Trophoblast cell (in vitro differentiated cells and primary cell): ENCODE data around the gene ANO6.

Experiments
- DNase-seq, 2 donors: peaks; one replicate each; pipeline ENCODE4 v3.0.0-alpha.2; 2016
- H2AFZ ChIP-seq: 2 replicates; pipeline ENCODE4 v1.6.1; 2013; ENCODE audit warnings: low read length, moderate library complexity, mild to moderate bottlenecking; ENCODE audit not compliant: insufficient read depth, poor library complexity
- H2AK5ac ChIP-seq: 2 replicates; pipeline ENCODE4 v1.6.1; 2013; ENCODE audit warnings: mild to moderate bottlenecking, low read length
- H2BK120ac ChIP-seq: 2 replicates; pipeline ENCODE4 v1.6.1; 2013; ENCODE audit warnings: low read length, mild to moderate bottlenecking, moderate library complexity; ENCODE audit not compliant: insufficient read depth, poor library complexity
- H2BK12ac ChIP-seq: 2 replicates; pipeline ENCODE4 v1.6.1; 2013; ENCODE audit warnings: mild to moderate bottlenecking, low read length, moderate library complexity
- H2BK5ac ChIP-seq: 2 replicates; pipeline ENCODE4 v1.6.1; 2013; ENCODE audit warnings: low read length, low read depth, moderate library complexity, mild to moderate bottlenecking; ENCODE audit not compliant: poor library complexity
- H3K14ac ChIP-seq: 2 replicates; pipeline ENCODE4 v1.6.1; 2013; ENCODE audit warnings: mild to moderate bottlenecking, low read length
- H3K18ac ChIP-seq: 2 replicates; pipeline ENCODE4 v1.6.1; 2013; ENCODE audit warnings: mild to moderate bottlenecking, low read length
- H3K23ac ChIP-seq: 2 replicates; pipeline ENCODE4 v1.6.1; 2013; ENCODE audit warnings: low read length
- H3K27ac ChIP-seq: 2 replicates; pipeline ENCODE4 v1.5.1; 2013; ENCODE audit warnings: low read depth, mild to moderate bottlenecking, inconsistent platforms, low read length, moderate library complexity
- H3K27me3 ChIP-seq: 2 replicates; pipeline ENCODE4 v1.6.1; 2013; ENCODE audit warnings: inconsistent platforms, mild to moderate bottlenecking, low read length, moderate library complexity; ENCODE audit not compliant: insufficient read depth
- H3K36me3 ChIP-seq, 2 experiments: 1 replicate in 1 of 2; 2 replicates in 1 of 2; pipeline ENCODE4 v1.6.1; 2013; ENCODE audit warnings: low read length in 2 of 2, mild to moderate bottlenecking in 2 of 2, moderate library complexity in 1 of 2; ENCODE audit not compliant: insufficient read depth in 2 of 2, control insufficient read depth in 1 of 2
- H3K4ac ChIP-seq: 2 replicates; pipeline ENCODE4 v1.6.1; 2013; ENCODE audit warnings: low read depth, mild to moderate bottlenecking, low read length, moderate library complexity
- H3K4me1 ChIP-seq, 2 experiments: 1 replicate in 1 of 2; 2 replicates in 1 of 2; pipeline ENCODE4 v1.6.1; 2013; ENCODE audit warnings: low read length in 2 of 2, mild to moderate bottlenecking in 2 of 2, moderate library complexity in 1 of 2; ENCODE audit not compliant: insufficient read depth in 2 of 2, control insufficient read depth in 1 of 2
- H3K4me2 ChIP-seq: 2 replicates; pipeline ENCODE4 v1.6.1; 2013; ENCODE audit warnings: inconsistent platforms, mild to moderate bottlenecking, low read length, moderate library complexity
- H3K4me3 ChIP-seq: 2 replicates; pipeline ENCODE4 v1.5.1; 2013; ENCODE audit warnings: mild to moderate bottlenecking, low read depth, low read length, inconsistent platforms
- H3K79me1 ChIP-seq: one replicate; pipeline ENCODE4 v1.6.1; 2013; ENCODE audit warnings: low read length
- H3K79me2 ChIP-seq: 2 replicates; pipeline ENCODE4 v1.6.1; 2013; ENCODE audit warnings: low read length, mild to moderate bottlenecking; ENCODE audit not compliant: control insufficient read depth, insufficient read depth, poor library complexity
- H3K9ac ChIP-seq: 2 replicates; pipeline ENCODE4 v1.6.1; 2013; ENCODE audit warnings: mild to moderate bottlenecking, low read length
- H3K9me3 ChIP-seq: 2 replicates; pipeline ENCODE4 v1.6.1; 2013; ENCODE audit warnings: low read depth, mild to moderate bottlenecking, control low read depth, inconsistent platforms, low read length; ENCODE audit not compliant: insufficient read depth
- H4K12ac ChIP-seq: 2 replicates; pipeline ENCODE4 v1.6.1; 2013; ENCODE audit warnings: low read depth, mild to moderate bottlenecking, low read length, moderate library complexity
- H4K8ac ChIP-seq: 2 replicates; pipeline ENCODE4 v1.6.1; 2013; ENCODE audit warnings: low read depth, mild to moderate bottlenecking, low read length, moderate library complexity
- H4K91ac ChIP-seq: one replicate; pipeline ENCODE4 v1.6.1; 2013; ENCODE audit warnings: low read depth, mild to moderate bottlenecking, low read length, moderate library complexity
- WGBS: extraction: QIAGEN DNeasy Blood & Tissue Kit; methylation state at CpG from one replicate; pipeline ENCODE4 v1.1.7; 2013; ENCODE audit warnings: missing lambda C conversion rate; ENCODE audit not compliant: insufficient read length, insufficient coverage; ENCODE audit errors: extremely low coverage; 5-methylcytosine and 5-hydroxymethylcytosine counted together

ANO6 gene

GRCh38 chr12:45469902-45470301 lies 254.0 kb downstream of the ANO6 start:
- Histone ChIP-seq H2BK5ac (no peak overlapping the region), H3K27ac (no peak overlapping the region), H3K14ac (no peak overlapping the region), H2AFZ (no peak overlapping the region), H3K4me2 (no peak overlapping the region), H2AK5ac (no peak overlapping the region), H3K79me2 (no peaks in the 10 kb centered on the region), H2BK120ac (no peak overlapping the region), H3K23ac (no peak overlapping the region), H3K4me1 (no peaks in the 10 kb centered on the region), H3K4me3 (no peak overlapping the region), H3K79me1 (no peaks in the 10 kb centered on the region), H3K27me3 (no peaks in the 10 kb centered on the region), H4K8ac (no peak overlapping the region), H3K9ac (no peak overlapping the region), H4K12ac (no peak overlapping the region), H3K9me3 (peaks cover 7% of the 10 kb centered on the region), H3K4ac (no peak overlapping the region), H4K91ac (no peak overlapping the region), H3K36me3 (no peaks in the 10 kb centered on the region), H3K18ac (no peak overlapping the region), H2BK12ac (no peak overlapping the region)
- no CpG with 5 or more reads among the region's 4 CpGs for WGBS
- no peak for DNase-seq

GRCh38 chr12:45473636-45474035 lies 257.7 kb downstream of the ANO6 start:
- WGBS: no CpG with 5 or more reads among the region's 3 CpGs
- no peak overlapping the region for H2AFZ ChIP-seq

GRCh38 chr12:45475594-45475993 lies 259.7 kb downstream of the ANO6 start:
- no peak overlapping the region for H2BK120ac ChIP-seq
- H3K14ac ChIP-seq: no peak overlapping the region
- no peak overlapping the region for H4K12ac ChIP-seq
- no peak overlapping the region for H4K91ac ChIP-seq
- H4K8ac ChIP-seq: no peak overlapping the region
- no peak overlapping the region for H3K27ac ChIP-seq
- H3K9ac ChIP-seq: no peak overlapping the region
- no peak overlapping the region for H2BK12ac ChIP-seq
- H3K79me2 ChIP-seq: no peaks in the 10 kb centered on the region
- no peak overlapping the region for H3K4ac ChIP-seq
- H3K23ac ChIP-seq: no peak overlapping the region
- no peaks in the 10 kb centered on the region for H3K4me1 ChIP-seq
- no peaks in the 10 kb centered on the region for H3K27me3 ChIP-seq
- no peak for DNase-seq
- H3K4me2 ChIP-seq: no peak overlapping the region
- H2BK5ac ChIP-seq: no peak overlapping the region
- H3K4me3 ChIP-seq: no peak overlapping the region
- no peak overlapping the region for H3K18ac ChIP-seq
- H3K79me1 ChIP-seq: no peaks in the 10 kb centered on the region
- H3K9me3 ChIP-seq: peaks cover 3% of the 10 kb centered on the region
- H2AK5ac ChIP-seq: no peak overlapping the region
- no peak overlapping the region for H2AFZ ChIP-seq
- H3K36me3 ChIP-seq: no peaks in the 10 kb centered on the region

More at GRCh38 chr12:45473636-45474035, 257.7 kb downstream of the ANO6 start:
- Histone ChIP-seq H4K12ac (no peak overlapping the region), H3K27me3 (no peaks in the 10 kb centered on the region), H3K18ac (no peak overlapping the region), H3K79me2 (no peaks in the 10 kb centered on the region), H3K9ac (no peak overlapping the region), H2BK120ac (no peak overlapping the region), H3K36me3 (no peaks in the 10 kb centered on the region), H3K14ac (no peak overlapping the region), H4K8ac (no peak overlapping the region), H3K79me1 (no peaks in the 10 kb centered on the region), H4K91ac (no peak overlapping the region), H3K4me3 (no peak overlapping the region), H3K4ac (no peak overlapping the region), H2AK5ac (no peak overlapping the region), H3K4me2 (no peak overlapping the region), H3K27ac (no peak overlapping the region), H2BK12ac (no peak overlapping the region), H3K4me1 (no peaks in the 10 kb centered on the region), H3K23ac (no peak overlapping the region), H3K9me3 (peaks cover 7% of the 10 kb centered on the region), H2BK5ac (no peak overlapping the region)
- peak in 1 of 2 donors; percentile 13 for DNase-seq

DNA sequence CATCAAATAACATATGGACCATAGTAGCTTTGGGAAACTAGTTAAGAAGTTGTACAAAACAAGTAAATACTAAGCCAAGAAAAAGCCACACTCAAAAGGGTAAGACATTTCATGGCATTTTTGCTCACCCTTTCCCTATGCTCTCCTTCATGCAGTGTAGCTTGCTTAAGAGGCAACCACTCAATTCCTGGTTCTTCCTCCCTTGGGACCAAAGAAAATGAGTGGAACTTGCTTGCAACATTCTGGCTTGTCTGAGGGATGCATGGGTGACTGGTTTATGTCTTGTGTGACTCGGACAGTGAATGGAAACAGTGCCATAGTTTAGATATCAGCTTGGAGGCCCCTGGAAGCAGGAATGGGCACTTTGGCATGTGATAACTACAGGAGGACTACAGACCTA lies 261.6 kb downstream of the ANO6 start:
- Histone ChIP-seq H4K8ac (no peak overlapping the region), H3K4ac (no peak overlapping the region), H2BK5ac (no peak overlapping the region), H2AFZ (no peak overlapping the region), H4K12ac (no peak overlapping the region), H3K4me1 (no peaks in the 10 kb centered on the region), H3K23ac (no peak overlapping the region), H2BK120ac (no peak overlapping the region), H3K18ac (no peak overlapping the region), H3K27ac (no peak overlapping the region), H3K4me2 (no peak overlapping the region), H2AK5ac (no peak overlapping the region), H2BK12ac (no peak overlapping the region), H3K79me1 (no peaks in the 10 kb centered on the region), H3K9ac (no peak overlapping the region), H3K14ac (no peak overlapping the region), H3K27me3 (no peaks in the 10 kb centered on the region), H3K4me3 (no peak overlapping the region), H3K79me2 (no peaks in the 10 kb centered on the region), H4K91ac (no peak overlapping the region), H3K36me3 (no peaks in the 10 kb centered on the region), H3K9me3 (peaks cover 3% of the 10 kb centered on the region)
- WGBS: no CpG with 5 or more reads among the region's 1 CpG
- no peak for DNase-seq
